Colonic mucosa (tissue), 4 donors: ENCODE data around the gene BICD1. TPM values are rescaled to one million over a fixed set of nuclear protein-coding genes. Genes with fewer than 3 reads are reported as not detected.

ENCODE experiments used
- DNase-seq: peaks from one replicate; pipeline ENCODE4 v3.0.0-alpha.2; 2020
- H3K27ac ChIP-seq: fragments of 200-600 bp; one replicate; pipeline ENCODE4 v1.8.0; 2021
- H3K27me3 ChIP-seq: fragments of 200-600 bp; one replicate; pipeline ENCODE4 v1.8.0; 2021
- H3K36me3 ChIP-seq: fragments of 200-600 bp; one replicate; pipeline ENCODE4 v1.8.0; 2021
- H3K4me1 ChIP-seq: fragments of 200-600 bp; one replicate; pipeline ENCODE4 v1.8.0; 2021; ENCODE audit warnings: mild to moderate bottlenecking
- H3K4me3 ChIP-seq: fragments of 200-600 bp; one replicate; pipeline ENCODE4 v1.8.0; 2021
- H3K9ac ChIP-seq, 2 donors: one replicate each; pipeline ENCODE4 v1.7.0; 2013; ENCODE audit warnings: control low read depth in 2 of 2, low read depth in 2 of 2, low read length in 2 of 2
- H3K9me3 ChIP-seq: fragments of 200-600 bp; one replicate; pipeline ENCODE4 v1.8.0; 2021
- intact Hi-C: fragments of 100-400 bp; cut with DNase I; formaldehyde crosslinking; loops from one replicate; pipeline ENCODE4 v1.14.1; 2022
- total RNA-seq, 2 donors: library from RNA; stranded (reverse); fragmentation: NEBNext Ultra II Directional in 1 of 2; extraction: Animal tissue kit (Norgen Biotek cat#: 25700) in 1 of 2; gene quantifications; one replicate each; pipeline ENCODE4 v1.2.1, GENCODE V29; 2021
- TF ChIP-seq, protein P1 (sequence below): fragments of 200-600 bp; IDR thresholded peaks from one replicate; pipeline ENCODE4 v1.8.0; 2022; ENCODE audit warnings: antibody characterized with exemption, mild to moderate bottlenecking
- donor health status: healthy.
- donor health status: DM: no; HTN: no; CAD: no.
- donor health status: DM: no; HTN: no; CAD: no.

The BICD1 gene
- total RNA-seq, 2 donors from 2014 or later = 4.2 to 5.8 TPM

GRCh38 chr12:32155961-32156529, 49.4 kb downstream of the BICD1 start:
- Histone ChIP-seq H3K9ac (no peak overlapping the region), H3K36me3 (no peaks in the 10 kb centered on the region), H3K27me3 (no peaks in the 10 kb centered on the region), H3K4me3 (no peak overlapping the region), H3K9me3 (no peaks in the 10 kb centered on the region), H3K27ac (no peak overlapping the region), H3K4me1 (no peaks in the 10 kb centered on the region)
- intact Hi-C loops = no loop called here
- TF ChIP-seq, protein P1, sequence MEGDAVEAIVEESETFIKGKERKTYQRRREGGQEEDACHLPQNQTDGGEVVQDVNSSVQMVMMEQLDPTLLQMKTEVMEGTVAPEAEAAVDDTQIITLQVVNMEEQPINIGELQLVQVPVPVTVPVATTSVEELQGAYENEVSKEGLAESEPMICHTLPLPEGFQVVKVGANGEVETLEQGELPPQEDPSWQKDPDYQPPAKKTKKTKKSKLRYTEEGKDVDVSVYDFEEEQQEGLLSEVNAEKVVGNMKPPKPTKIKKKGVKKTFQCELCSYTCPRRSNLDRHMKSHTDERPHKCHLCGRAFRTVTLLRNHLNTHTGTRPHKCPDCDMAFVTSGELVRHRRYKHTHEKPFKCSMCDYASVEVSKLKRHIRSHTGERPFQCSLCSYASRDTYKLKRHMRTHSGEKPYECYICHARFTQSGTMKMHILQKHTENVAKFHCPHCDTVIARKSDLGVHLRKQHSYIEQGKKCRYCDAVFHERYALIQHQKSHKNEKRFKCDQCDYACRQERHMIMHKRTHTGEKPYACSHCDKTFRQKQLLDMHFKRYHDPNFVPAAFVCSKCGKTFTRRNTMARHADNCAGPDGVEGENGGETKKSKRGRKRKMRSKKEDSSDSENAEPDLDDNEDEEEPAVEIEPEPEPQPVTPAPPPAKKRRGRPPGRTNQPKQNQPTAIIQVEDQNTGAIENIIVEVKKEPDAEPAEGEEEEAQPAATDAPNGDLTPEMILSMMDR = no peak
- DNase-seq = no peak

DNA sequence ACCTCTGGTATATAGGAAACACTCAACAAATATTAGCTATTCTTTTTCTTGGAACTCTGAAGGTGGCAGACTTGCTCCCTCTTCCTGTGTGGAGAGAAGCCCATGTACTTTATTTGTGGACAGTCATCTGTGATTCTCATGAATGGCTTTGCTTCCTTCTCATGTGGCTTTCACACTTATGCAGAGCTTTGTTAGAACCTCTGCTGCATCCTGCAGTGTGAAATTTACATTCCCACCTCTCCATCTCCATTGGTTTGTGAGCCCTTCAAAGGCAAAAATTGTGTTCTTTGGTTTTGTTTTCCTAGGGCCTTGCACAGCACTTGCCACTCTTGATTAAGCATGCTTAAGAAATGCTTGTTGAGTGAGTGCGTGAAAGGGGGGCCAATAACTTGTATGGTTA, 51.9 kb downstream of the BICD1 start:
- no peak for DNase-seq
- intact Hi-C loops = no loop called here
- no peak overlapping the region for H3K9ac ChIP-seq
- H3K27ac ChIP-seq = no peak overlapping the region
- H3K27me3 ChIP-seq = no peaks in the 10 kb centered on the region
- no peaks in the 10 kb centered on the region for H3K4me1 ChIP-seq
- no peaks in the 10 kb centered on the region for H3K9me3 ChIP-seq
- TF ChIP-seq, protein P1 = no peak
- no peaks in the 10 kb centered on the region for H3K36me3 ChIP-seq
- no peak overlapping the region for H3K4me3 ChIP-seq

GRCh38 chr12:32159381-32159780, 52.7 kb downstream of the BICD1 start:
- Histone ChIP-seq H3K9me3 (no peaks in the 10 kb centered on the region), H3K27ac (no peak overlapping the region), H3K36me3 (no peaks in the 10 kb centered on the region), H3K4me3 (no peak overlapping the region), H3K9ac (no peak overlapping the region), H3K4me1 (no peaks in the 10 kb centered on the region), H3K27me3 (no peaks in the 10 kb centered on the region)
- intact Hi-C loops = no loop called here
- TF ChIP-seq, protein P1 = no peak
- no peak for DNase-seq

GRCh38 chr12:32159925-32160324, 53.3 kb downstream of the BICD1 start:
- DNase-seq = no peak
- Histone ChIP-seq H3K9ac (no peak overlapping the region), H3K27me3 (no peaks in the 10 kb centered on the region), H3K4me1 (no peaks in the 10 kb centered on the region), H3K9me3 (no peaks in the 10 kb centered on the region), H3K4me3 (no peak overlapping the region), H3K27ac (no peak overlapping the region), H3K36me3 (no peaks in the 10 kb centered on the region)
- intact Hi-C loops = no loop called here
- TF ChIP-seq, protein P1 = no peak

DNA sequence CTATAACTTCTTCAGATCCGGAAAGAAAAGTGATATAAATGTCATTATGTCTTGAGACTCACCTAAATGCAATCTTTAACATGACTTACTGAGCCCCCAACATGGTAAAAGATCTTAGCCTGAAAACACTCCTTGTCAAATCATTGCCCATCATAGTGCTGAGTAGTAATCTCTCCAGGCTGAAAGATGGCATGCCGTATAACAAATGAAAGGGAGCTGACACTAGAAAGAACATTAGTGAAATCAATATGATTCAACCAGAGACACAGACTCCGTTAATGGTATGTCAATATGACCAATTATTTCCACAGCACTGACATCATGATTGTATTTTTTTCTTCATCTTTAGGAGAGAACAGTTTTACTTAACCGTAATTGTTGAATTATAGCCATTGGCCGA, 54.4 kb downstream of the BICD1 start:
- DNase-seq = no peak
- H3K27ac ChIP-seq = no peak overlapping the region
- H3K27me3 ChIP-seq = no peaks in the 10 kb centered on the region
- intact Hi-C loops = no loop called here
- H3K36me3 ChIP-seq = no peaks in the 10 kb centered on the region
- H3K4me3 ChIP-seq = no peak overlapping the region
- no peaks in the 10 kb centered on the region for H3K4me1 ChIP-seq
- H3K9me3 ChIP-seq = no peaks in the 10 kb centered on the region
- TF ChIP-seq, protein P1 = no peak
- H3K9ac ChIP-seq = no peak overlapping the region
